Upper lobe of left lung (tissue), 6 donors: ENCODE data around the gene ADAMTS14. TPM values are rescaled to one million over a fixed set of nuclear protein-coding genes. Genes with fewer than 3 reads are reported as not detected.

Source experiments
- ATAC-seq, 2 donors: fragments of 200-7000 bp; cut with Tn5 transposase; one replicate each; pipeline ENCODE4 v1.9.1; 2022; ENCODE audit warnings: mild to moderate bottlenecking in 2 of 2, moderate library complexity in 2 of 2; ENCODE audit not compliant: low FRiP score in 2 of 2
- DNase-seq, 2 donors: peaks; one replicate each; pipeline ENCODE4 v3.0.0-alpha.2; 2019 to 2020
- H3K27ac ChIP-seq, 4 donors: fragments of 200-600 bp; sonication (generic); one replicate each; pipeline ENCODE4 v1.5.1; 2016 to 2019
- H3K27me3 ChIP-seq, 4 donors: fragments of 200-600 bp; sonication (generic); one replicate each; pipeline ENCODE4 v1.5.1; 2017 to 2019
- H3K36me3 ChIP-seq, 4 donors: fragments of 200-600 bp; sonication (generic); one replicate each; pipeline ENCODE4 v1.5.1; 2016 to 2019
- H3K4me1 ChIP-seq, 4 donors: fragments of 200-600 bp; sonication (generic); one replicate each; pipeline ENCODE4 v1.5.1; 2018 to 2019
- H3K4me3 ChIP-seq, 4 donors: fragments of 200-600 bp; sonication (generic); one replicate each; pipeline ENCODE4 v1.5.1; 2017 to 2019; ENCODE audit warnings: mild to moderate bottlenecking in 2 of 4, moderate library complexity in 1 of 4
- H3K9me3 ChIP-seq, 4 donors: fragments of 200-600 bp; sonication (generic); one replicate each; pipeline ENCODE4 v1.5.1; 2018 to 2019
- EP300 ChIP-seq, 4 donors: sonication (generic); formaldehyde crosslinking; IDR thresholded peaks; one replicate each; pipeline ENCODE4 v1.5.1; 2017; ENCODE audit warnings: antibody characterized with exemption in 4 of 4, control low read depth in 2 of 4
- POLR2A ChIP-seq, 4 donors: fragments of 450-650 bp; IDR thresholded peaks; one replicate each; pipeline ENCODE4 v1.5.1; 2016 to 2017; ENCODE audit warnings: antibody characterized with exemption in 4 of 4, mild to moderate bottlenecking in 2 of 4
- POLR2AphosphoS5 ChIP-seq, 2 donors: sonication (generic); formaldehyde crosslinking; IDR thresholded peaks; one replicate each; pipeline ENCODE4 v1.5.1; 2017; ENCODE audit warnings: antibody characterized with exemption in 2 of 2
- WGBS, 2 donors: methylation state at CpG; one replicate each; pipeline ENCODE4 v1.1.5; 2017 to 2018; 5-methylcytosine and 5-hydroxymethylcytosine counted together
- small RNA-seq, 4 donors: library from RNA; depleted of rRNA; stranded (forward); fragments of <200 nt; gene quantifications; one replicate each; pipeline ENCODE3, GENCODE V24; 2016
- total RNA-seq, 6 donors: library from RNA; depleted of rRNA in 4 of 6; stranded (reverse); fragments of >200 nt in 4 of 6; gene quantifications; one replicate each; pipeline versions ENCODE4 v1.1.0 to v1.2.1, GENCODE V29; 2016 to 2021
- TF ChIP-seq, protein P1 (sequence below), 6 experiments: fragments of 450-650 bp in 4 of 6; fragments of 200-600 bp in 2 of 6; sonication (generic) in 2 of 6; IDR thresholded peaks; one replicate each; pipeline ENCODE4 v1.5.1; 2016 to 2019; ENCODE audit warnings: antibody characterized with exemption in 6 of 6
- donor health status: DM: no; HTN: no; CAD: no; lungs with moderate emphysema.
- donor health status: DM: no; HTN: yes; CAD: no; lungs with severe emphysema.

Gene ADAMTS14
- total RNA-seq, 6 donors from 2014 or later, result 0.15 to 3.1 (median 0.45) TPM

DNA sequence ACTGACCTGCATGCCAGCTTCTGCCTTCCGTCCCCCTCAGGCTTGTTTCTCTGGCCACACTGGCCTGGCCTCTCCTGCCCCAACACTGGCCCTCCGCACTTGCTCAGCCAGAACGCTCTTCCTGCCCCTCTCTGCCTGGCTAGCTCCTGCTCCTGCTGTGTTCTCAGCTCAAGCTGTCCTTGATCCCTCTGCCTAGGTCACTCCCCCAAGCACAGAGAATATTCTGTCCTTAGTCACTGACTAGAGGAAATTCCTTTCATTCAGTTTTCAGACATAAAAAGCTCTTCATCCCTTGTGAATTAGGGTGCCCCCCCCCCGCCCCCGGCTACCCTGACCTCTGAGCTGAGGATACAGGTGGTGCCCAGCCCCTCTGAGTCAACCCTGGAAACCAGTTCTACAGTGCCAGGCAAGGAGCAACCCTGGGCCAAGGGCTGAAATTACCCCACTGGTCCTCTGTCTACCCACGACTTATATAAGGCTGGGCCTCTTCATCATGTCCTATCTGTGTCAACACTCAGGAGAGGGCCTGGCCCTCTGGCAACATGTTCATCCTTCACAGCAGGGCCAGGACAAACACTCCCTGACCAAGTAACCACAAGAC lies 136.8 kb downstream of the ADAMTS14 start:
- no peak overlapping the region for H3K27ac ChIP-seq
- DNase-seq (no peak), ATAC-seq (no peak)
- TF ChIP-seq POLR2A (IDR thresholded peaks at IDR 0.05) (no peak), EP300 (IDR thresholded peaks at IDR 0.05) (no peak), POLR2AphosphoS5 (IDR thresholded peaks at IDR 0.05) (no peak)
- TF ChIP-seq, protein P1, sequence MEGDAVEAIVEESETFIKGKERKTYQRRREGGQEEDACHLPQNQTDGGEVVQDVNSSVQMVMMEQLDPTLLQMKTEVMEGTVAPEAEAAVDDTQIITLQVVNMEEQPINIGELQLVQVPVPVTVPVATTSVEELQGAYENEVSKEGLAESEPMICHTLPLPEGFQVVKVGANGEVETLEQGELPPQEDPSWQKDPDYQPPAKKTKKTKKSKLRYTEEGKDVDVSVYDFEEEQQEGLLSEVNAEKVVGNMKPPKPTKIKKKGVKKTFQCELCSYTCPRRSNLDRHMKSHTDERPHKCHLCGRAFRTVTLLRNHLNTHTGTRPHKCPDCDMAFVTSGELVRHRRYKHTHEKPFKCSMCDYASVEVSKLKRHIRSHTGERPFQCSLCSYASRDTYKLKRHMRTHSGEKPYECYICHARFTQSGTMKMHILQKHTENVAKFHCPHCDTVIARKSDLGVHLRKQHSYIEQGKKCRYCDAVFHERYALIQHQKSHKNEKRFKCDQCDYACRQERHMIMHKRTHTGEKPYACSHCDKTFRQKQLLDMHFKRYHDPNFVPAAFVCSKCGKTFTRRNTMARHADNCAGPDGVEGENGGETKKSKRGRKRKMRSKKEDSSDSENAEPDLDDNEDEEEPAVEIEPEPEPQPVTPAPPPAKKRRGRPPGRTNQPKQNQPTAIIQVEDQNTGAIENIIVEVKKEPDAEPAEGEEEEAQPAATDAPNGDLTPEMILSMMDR (IDR thresholded peaks at IDR 0.05), result no peak
- H3K27me3 ChIP-seq, result no peaks in the 10 kb centered on the region
- H3K9me3 ChIP-seq, result no peaks in the 10 kb centered on the region
- no peaks in the 10 kb centered on the region for H3K4me1 ChIP-seq
- WGBS, 2 donors, result 77 to 82% methylated on average over 5 to 6 of the region's 6 CpGs
- no peak overlapping the region for H3K4me3 ChIP-seq
- no peaks in the 10 kb centered on the region for H3K36me3 ChIP-seq

DNA sequence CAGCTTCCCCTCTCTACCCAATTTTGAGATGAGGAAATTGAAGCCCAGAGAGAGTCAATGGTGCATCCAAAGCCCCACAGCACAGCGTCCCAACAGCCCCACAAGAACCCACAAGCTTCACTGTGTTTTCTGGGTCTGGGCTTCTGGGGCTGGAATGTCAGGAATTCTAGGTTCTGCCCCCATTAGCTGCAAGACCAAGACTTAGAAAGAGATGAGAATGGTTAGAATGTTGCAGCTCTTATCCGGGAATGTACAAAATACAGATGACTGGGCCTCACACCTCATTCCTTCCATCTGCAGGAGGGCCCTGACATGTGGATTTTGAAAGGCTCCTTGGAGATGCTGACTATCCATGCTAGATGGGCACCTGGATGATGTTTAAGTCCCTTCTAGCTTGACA lies 137.4 kb downstream of the ADAMTS14 start:
- Histone ChIP-seq H3K4me3 (no peak overlapping the region), H3K36me3 (no peaks in the 10 kb centered on the region), H3K27me3 (no peaks in the 10 kb centered on the region), H3K4me1 (no peaks in the 10 kb centered on the region), H3K9me3 (no peaks in the 10 kb centered on the region), H3K27ac (no peak overlapping the region)
- no peak for ATAC-seq
- DNase-seq, result no peak
- TF ChIP-seq POLR2A (IDR thresholded peaks at IDR 0.05) (no peak), POLR2AphosphoS5 (IDR thresholded peaks at IDR 0.05) (no peak), EP300 (IDR thresholded peaks at IDR 0.05) (no peak)
- TF ChIP-seq, protein P1 (IDR thresholded peaks at IDR 0.05), result no peak
- 83% methylated on average over 2 of the region's 2 CpGs for WGBS, 2 donors

DNA sequence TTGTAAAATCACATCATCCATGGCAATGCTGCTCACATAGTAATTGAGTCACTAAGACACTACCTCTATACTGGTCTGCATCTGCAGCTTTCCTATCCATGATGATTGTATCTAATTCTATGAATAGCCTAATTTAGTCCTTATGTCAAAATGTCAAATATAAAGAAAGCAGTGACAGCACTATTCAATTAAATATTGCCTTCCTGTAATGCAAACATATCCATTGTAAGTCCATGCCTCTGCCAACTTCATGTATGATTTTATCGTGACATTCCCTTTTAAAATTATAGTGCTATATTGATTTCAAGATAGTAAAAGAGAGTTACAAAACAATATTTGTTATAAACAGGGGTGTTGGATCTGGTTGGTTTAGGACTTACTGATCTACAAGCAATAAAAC lies 138.7 kb downstream of the ADAMTS14 start:
- H3K9me3 ChIP-seq, result no peaks in the 10 kb centered on the region
- DNase-seq (no peak), ATAC-seq (no peak)
- H3K27me3 ChIP-seq, result no peaks in the 10 kb centered on the region
- no peaks in the 10 kb centered on the region for H3K36me3 ChIP-seq
- H3K27ac ChIP-seq, result no peak overlapping the region
- TF ChIP-seq, protein P1 (IDR thresholded peaks at IDR 0.05), result no peak
- TF ChIP-seq POLR2AphosphoS5 (IDR thresholded peaks at IDR 0.05), result no peak
- no peak for TF ChIP-seq EP300 (IDR thresholded peaks at IDR 0.05)
- TF ChIP-seq POLR2A (IDR thresholded peaks at IDR 0.05), result no peak
- H3K4me1 ChIP-seq, result peaks cover 0 to 6% (median 0%) of the 10 kb centered on the region in 4 donors
- H3K4me3 ChIP-seq, result no peak overlapping the region
- WGBS, 2 donors, result 0 to 35% methylated on average over 1 of the region's 1 CpG

DNA sequence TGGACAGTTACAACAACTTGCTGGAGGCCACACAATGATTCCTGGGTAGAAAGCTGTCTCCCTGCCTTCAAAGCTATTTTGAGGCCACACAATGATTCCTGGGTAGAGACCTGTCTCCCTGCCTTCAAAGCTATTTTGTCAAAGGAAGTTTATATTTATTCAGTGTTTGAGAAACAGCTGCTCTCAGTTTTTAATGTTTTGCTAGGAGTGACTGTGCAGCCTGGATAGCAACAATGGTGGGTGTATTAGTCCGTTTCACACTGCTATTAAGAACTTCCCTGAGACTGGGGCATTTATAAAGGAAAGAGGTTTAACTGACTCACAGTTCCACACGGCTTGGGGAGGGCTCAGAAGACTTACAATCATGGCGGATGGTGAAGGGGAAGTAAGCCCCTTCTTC lies 139.6 kb downstream of the ADAMTS14 start:
- DNase-seq, result no peak
- 67 to 73% methylated on average over 3 of the region's 3 CpGs for whole genome bisulfite sequencing, 2 donors
- no peak overlapping the region for H3K4me3 ChIP-seq
- H3K36me3 ChIP-seq, result no peaks in the 10 kb centered on the region
- TF ChIP-seq POLR2AphosphoS5 (IDR thresholded peaks at IDR 0.05) (no peak), POLR2A (IDR thresholded peaks at IDR 0.05) (no peak), EP300 (IDR thresholded peaks at IDR 0.05) (no peak)
- TF ChIP-seq, protein P1 (IDR thresholded peaks at IDR 0.05), result no peak
- H3K4me1 ChIP-seq, result peaks cover 3 to 10% (median 4%) of the 10 kb centered on the region in 4 donors
- no peak for ATAC-seq
- H3K27me3 ChIP-seq, result no peaks in the 10 kb centered on the region
- H3K27ac ChIP-seq, result no peak overlapping the region
- no peaks in the 10 kb centered on the region for H3K9me3 ChIP-seq

Small RNA genes lying within 50 kb of the gene (small RNA-seq; reads per million reads assigned to genes)
- 0 reads per million in 4 donors for gene RPS26P40

Other genes starting within 250 kb of the ADAMTS14 start
- not detected for gene NODAL, start 230.8 kb upstream of the ADAMTS14 start, total RNA-seq
- 10 to 100 TPM in 5 of 6 donors, 1 to 10 TPM in 1; 8.9 to 25.4 (median 13.4) TPM for gene PALD1, start 193.7 kb upstream of the ADAMTS14 start, total RNA-seq
- 10 to 100 TPM in 5 of 6 donors, 1 to 10 TPM in 1; 6.3 to 26.9 (median 15.9) TPM for gene PRF1, start 69.8 kb upstream of the ADAMTS14 start, total RNA-seq
- gene TBATA, start 112.9 kb downstream of the ADAMTS14 start, total RNA-seq, result not detected
- gene SGPL1, start 143.4 kb downstream of the ADAMTS14 start, total RNA-seq, result 10 to 100 TPM; 18.4 to 43.8 (median 30.4) TPM
- gene PCBD1, start 216.1 kb downstream of the ADAMTS14 start, total RNA-seq, result 10 to 100 TPM; 40.9 to 99.1 (median 71.9) TPM